Body of pancreas (tissue), 4 donors: ENCODE data around the gene NLGN1.

Experiments
- CTCF ChIP-seq, 7 experiments: fragments of 450-650 bp in 4 of 7; fragments of 200-600 bp in 3 of 7; sonication (generic) in 3 of 7; IDR thresholded peaks; one replicate each; pipeline ENCODE4 v1.5.1; 2016 to 2019; ENCODE audit warnings: antibody characterized with exemption in 7 of 7
- POLR2A ChIP-seq, 3 donors: fragments of 450-650 bp; IDR thresholded peaks; one replicate each; pipeline ENCODE4 v1.6.1; 2016; ENCODE audit warnings: antibody characterized with exemption in 3 of 3, mild to moderate bottlenecking in 2 of 3

GRCh38 chr3:173624086-173624485 is 226.5 kb downstream of the NLGN1 start:
- TF ChIP-seq CTCF (IDR thresholded peaks at IDR 0.05) = no peak
- no peak for TF ChIP-seq POLR2A (IDR thresholded peaks at IDR 0.05)
